AG09309 (cell line): Measurements from ENCODE around the gene FGD5.
"Not testable (repeated sequence)": the region's sequence is repeated elsewhere in the genome, so short reads cannot be mapped to it uniquely, and the experiment has no call there.

Experiments used
- DNase-seq: peaks from one replicate; pipeline ENCODE4 v3.0.0-alpha.2; 2010; ENCODE audit warnings: low read depth
- H3K4me3 ChIP-seq: 2 replicates; pipeline ENCODE4 v1.5.1; 2011; ENCODE audit warnings: mild to moderate bottlenecking, low read depth, low read length, moderate library complexity; ENCODE audit not compliant: control insufficient read depth
- CTCF ChIP-seq: IDR thresholded peaks from 2 replicates; pipeline ENCODE4 v1.5.1; 2011; ENCODE audit warnings: mild to moderate bottlenecking, low read depth, low read length, inconsistent platforms; ENCODE audit not compliant: insufficient read depth, control insufficient read depth; ENCODE audit errors: missing control alignments

Gene FGD5

GRCh38 chr3:14898929-14899328 is 80.2 kb downstream of the FGD5 start:
- TF ChIP-seq CTCF, result no peak
- no peak for DNase-seq
- H3K4me3 ChIP-seq, result no peak overlapping the region

GRCh38 chr3:14899993-14900618 is 81.3 kb downstream of the FGD5 start:
- H3K4me3 ChIP-seq, result no peak overlapping the region
- DNase-seq, result no peak
- no peak for TF ChIP-seq CTCF

GRCh38 chr3:14900881-14901873 is 82.4 kb downstream of the FGD5 start:
- TF ChIP-seq CTCF, result no peak
- no peak for DNase-seq
- H3K4me3 ChIP-seq, result no peak overlapping the region

GRCh38 chr3:14902719-14903118 is 84.0 kb downstream of the FGD5 start:
- TF ChIP-seq CTCF, result no peak
- H3K4me3 ChIP-seq, result no peak overlapping the region
- no peak for DNase-seq

- H3K4me3 ChIP-seq, result not testable (repeated sequence)
Observed at GRCh38 chr3:14903501-14903900, 84.7 kb downstream of the FGD5 start.

GRCh38 chr3:14905055-14905657 is 86.4 kb downstream of the FGD5 start:
- no peak overlapping the region for H3K4me3 ChIP-seq

More at GRCh38 chr3:14903501-14903900, 84.7 kb downstream of the FGD5 start:
- not testable (repeated sequence) for DNase-seq

More at GRCh38 chr3:14905055-14905657, 86.4 kb downstream of the FGD5 start:
- no peak for DNase-seq
- no peak for TF ChIP-seq CTCF
